SK-N-SH (cell line): Measurements from ENCODE around the gene SLBP. TPM values are rescaled to one million over a fixed set of nuclear protein-coding genes. Genes with fewer than 3 reads are reported as not detected.

Experiments
- CTCF ChIA-PET: fragments of 300-600, 350-600 bp; formaldehyde crosslinking; extraction: SDS; loops from one replicate; lab custom pipeline; 2021; lab: Yijun Ruan, JAX
- POLR2A ChIA-PET: fragments of 350-600 bp; sonication (Branson Sonifier 250); formaldehyde crosslinking; extraction: SDS; loops from one replicate; lab custom pipeline; 2020; ENCODE audit warnings: antibody characterized with exemption, inconsistent platforms; lab: Yijun Ruan, JAX
- DNase-seq: peaks from one replicate; pipeline ENCODE4 v3.0.0; 2012
- H2AFZ ChIP-seq: fragments of 200-600 bp; sonication (generic); 2 replicates; pipeline ENCODE4 v1.8.1; 2016; ENCODE audit warnings: antibody characterized with exemption, mild to moderate bottlenecking, low read depth
- H3F3A ChIP-seq: fragments of 200-600 bp; sonication (generic); replicated peaks from 2 replicates; pipeline ENCODE3; 2016; ENCODE audit warnings: antibody characterized with exemption, mild to moderate bottlenecking; ENCODE audit not compliant: insufficient read depth
- H3K27ac ChIP-seq, 2 experiments: fragments of 200-500 bp in 1 of 2; fragments of 200-600 bp in 1 of 2; sonication (Bioruptor generic) in 1 of 2; sonication (generic), shearing (Covaris generic) in 1 of 2; 2 replicates each; pipeline versions ENCODE4 v1.5.1 to v1.6.1; 2014 to 2016; ENCODE audit warnings: low read depth in 2 of 2, inconsistent platforms in 1 of 2, low read length in 1 of 2, mild to moderate bottlenecking in 1 of 2, mixed read lengths in 1 of 2
- H3K27me3 ChIP-seq: fragments of 200-600 bp; sonication (generic), shearing (Covaris generic); 2 replicates; pipeline ENCODE4 v1.6.1; 2016; ENCODE audit warnings: mixed run types; ENCODE audit not compliant: insufficient read depth
- H3K36me3 ChIP-seq, 2 experiments: fragments of 200-500 bp in 1 of 2; fragments of 200-600 bp in 1 of 2; sonication (Bioruptor generic) in 1 of 2; sonication (generic) in 1 of 2; replicated peaks in 1 of 2; 2 replicates each; pipeline versions ENCODE3 to v1.5.1; 2014 to 2016; ENCODE audit warnings: low read length in 1 of 2, mild to moderate bottlenecking in 1 of 2; ENCODE audit not compliant: insufficient read depth in 2 of 2, control insufficient read depth in 1 of 2
- H3K4me1 ChIP-seq, 2 experiments: fragments of 200-500 bp in 1 of 2; fragments of 200-600 bp in 1 of 2; sonication (Bioruptor generic) in 1 of 2; sonication (generic), shearing (Covaris generic) in 1 of 2; 2 replicates each; pipeline versions ENCODE4 v1.5.1 to v1.6.1; 2014 to 2016; ENCODE audit warnings: low read depth in 1 of 2, low read length in 1 of 2, mixed run types in 1 of 2; ENCODE audit not compliant: insufficient read depth in 2 of 2, control insufficient read depth in 1 of 2
- H3K4me2 ChIP-seq: fragments of 200-600 bp; sonication (generic), shearing (Covaris generic); 2 replicates; pipeline ENCODE4 v1.6.1; 2017; ENCODE audit warnings: mixed run types
- H3K4me3 ChIP-seq, 2 experiments: fragments of 200-500 bp in 1 of 2; fragments of 200-600 bp in 1 of 2; sonication (Bioruptor generic) in 1 of 2; sonication (generic), shearing (Covaris generic) in 1 of 2; 2 replicates each; pipeline versions ENCODE4 v1.5.1 to v1.8.1; 2014 to 2016; ENCODE audit warnings: low read depth in 2 of 2, inconsistent platforms in 1 of 2, low read length in 1 of 2, mild to moderate bottlenecking in 1 of 2, mixed read lengths in 1 of 2, moderate library complexity in 1 of 2
- H3K79me2 ChIP-seq: fragments of 200-600 bp; sonication (generic); 2 replicates; pipeline ENCODE4 v1.8.1; 2017; ENCODE audit warnings: mild to moderate bottlenecking; ENCODE audit not compliant: insufficient read depth
- H3K9ac ChIP-seq: fragments of 200-600 bp; sonication (generic); 2 replicates; pipeline ENCODE4 v1.6.1; 2017; ENCODE audit warnings: mixed run types
- H3K9me2 ChIP-seq: fragments of 200-600 bp; sonication (generic); 2 replicates; pipeline ENCODE4 v1.6.1; 2017; ENCODE audit warnings: mixed run types
- H3K9me3 ChIP-seq: fragments of 200-600 bp; sonication (generic); 2 replicates; pipeline ENCODE4 v1.6.1; 2017; ENCODE audit warnings: mixed run types, mild to moderate bottlenecking, moderate library complexity
- H4K20me1 ChIP-seq: fragments of 200-600 bp; sonication (generic); 2 replicates; pipeline ENCODE4 v1.6.1; 2017; ENCODE audit warnings: mild to moderate bottlenecking, mixed run types; ENCODE audit not compliant: insufficient read depth
- ELF1 ChIP-seq: IDR thresholded peaks from 2 replicates; pipeline ENCODE4 v1.4.0; 2012
- EP300 ChIP-seq, 2 experiments: IDR thresholded peaks; 2 replicates each; pipeline versions ENCODE4 v1.4.0 to v1.6.1; 2012; ENCODE audit warnings: borderline replicate concordance in 1 of 2, low read depth in 1 of 2, low read length in 1 of 2
- EZH2phosphoT487 ChIP-seq: fragments of 200-600 bp; sonication (generic); IDR thresholded peaks from 2 replicates; pipeline ENCODE4 v1.6.1; 2017; ENCODE audit warnings: low read depth, mixed run types, mild to moderate bottlenecking, antibody characterized with exemption, moderate library complexity, borderline replicate concordance
- GATA2 ChIP-seq: sonication (generic); formaldehyde crosslinking; IDR thresholded peaks from 2 replicates; pipeline ENCODE4 v1.5.0; 2020; ENCODE audit warnings: mild to moderate bottlenecking, missing genetic modification reagents
- MEF2A ChIP-seq: IDR thresholded peaks from 2 replicates; pipeline ENCODE4 v1.4.0; 2012; ENCODE audit warnings: low read depth, borderline replicate concordance
- NFIC ChIP-seq: IDR thresholded peaks from 2 replicates; pipeline ENCODE4 v1.4.0; 2012; ENCODE audit warnings: borderline replicate concordance
- PBX3 ChIP-seq: IDR thresholded peaks from 2 replicates; pipeline ENCODE4; 2012
- POLR2AphosphoS5 ChIP-seq: IDR thresholded peaks from 2 replicates; pipeline ENCODE4 v1.6.1; 2012; ENCODE audit warnings: low read depth, low read length
- RAD21 ChIP-seq: IDR thresholded peaks from 2 replicates; pipeline ENCODE4 v1.6.1; 2012; ENCODE audit warnings: mild to moderate bottlenecking, low read length
- REST ChIP-seq: IDR thresholded peaks from 2 replicates; pipeline ENCODE4 v1.6.1; 2012; ENCODE audit warnings: mild to moderate bottlenecking, low read depth, low read length, moderate library complexity
- SIN3A ChIP-seq: IDR thresholded peaks from 2 replicates; pipeline ENCODE4 v1.6.1; 2012; ENCODE audit warnings: low read depth, mild to moderate bottlenecking, low read length, moderate library complexity, borderline replicate concordance
- TAF1 ChIP-seq: IDR thresholded peaks from 2 replicates; pipeline ENCODE4 v1.6.1; 2012; ENCODE audit warnings: low read depth, mild to moderate bottlenecking, low read length, moderate library complexity, borderline replicate concordance
- USF1 ChIP-seq: IDR thresholded peaks from 2 replicates; pipeline ENCODE4 v1.4.0; 2012; ENCODE audit warnings: low read depth, borderline replicate concordance
- YY1 ChIP-seq: IDR thresholded peaks from 2 replicates; pipeline ENCODE4 v1.4.0; 2012; ENCODE audit warnings: low read depth, mild to moderate bottlenecking
- WGBS: methylation state at CpG from one replicate; pipeline ENCODE4 v1.1.6; 2017; ENCODE audit warnings: low lambda C conversion rate; 5-methylcytosine and 5-hydroxymethylcytosine counted together
- polyA plus RNA-seq, 3 experiments: library from polyadenylated mRNA; depleted of rRNA; stranded (reverse); fragments of >200 nt; gene quantifications; 2 replicates each; pipeline ENCODE4 v1.2.3, GENCODE V29; 2012
- TF ChIP-seq, protein P1 (sequence below): IDR thresholded peaks from 2 replicates; pipeline ENCODE4 v1.4.0; 2012; ENCODE audit warnings: low read depth, borderline replicate concordance
- TF ChIP-seq, protein P2 (sequence below): fragments of 150-350 bp; IDR thresholded peaks from 2 replicates; pipeline ENCODE4 v1.6.1; 2017; ENCODE audit warnings: antibody characterized with exemption, low read length, low read depth, borderline replicate concordance

SLBP gene
- polyA plus RNA-seq, 1 of the 3 experiments (the other 2 are of a cell fraction): 51.5 TPM

DNA sequence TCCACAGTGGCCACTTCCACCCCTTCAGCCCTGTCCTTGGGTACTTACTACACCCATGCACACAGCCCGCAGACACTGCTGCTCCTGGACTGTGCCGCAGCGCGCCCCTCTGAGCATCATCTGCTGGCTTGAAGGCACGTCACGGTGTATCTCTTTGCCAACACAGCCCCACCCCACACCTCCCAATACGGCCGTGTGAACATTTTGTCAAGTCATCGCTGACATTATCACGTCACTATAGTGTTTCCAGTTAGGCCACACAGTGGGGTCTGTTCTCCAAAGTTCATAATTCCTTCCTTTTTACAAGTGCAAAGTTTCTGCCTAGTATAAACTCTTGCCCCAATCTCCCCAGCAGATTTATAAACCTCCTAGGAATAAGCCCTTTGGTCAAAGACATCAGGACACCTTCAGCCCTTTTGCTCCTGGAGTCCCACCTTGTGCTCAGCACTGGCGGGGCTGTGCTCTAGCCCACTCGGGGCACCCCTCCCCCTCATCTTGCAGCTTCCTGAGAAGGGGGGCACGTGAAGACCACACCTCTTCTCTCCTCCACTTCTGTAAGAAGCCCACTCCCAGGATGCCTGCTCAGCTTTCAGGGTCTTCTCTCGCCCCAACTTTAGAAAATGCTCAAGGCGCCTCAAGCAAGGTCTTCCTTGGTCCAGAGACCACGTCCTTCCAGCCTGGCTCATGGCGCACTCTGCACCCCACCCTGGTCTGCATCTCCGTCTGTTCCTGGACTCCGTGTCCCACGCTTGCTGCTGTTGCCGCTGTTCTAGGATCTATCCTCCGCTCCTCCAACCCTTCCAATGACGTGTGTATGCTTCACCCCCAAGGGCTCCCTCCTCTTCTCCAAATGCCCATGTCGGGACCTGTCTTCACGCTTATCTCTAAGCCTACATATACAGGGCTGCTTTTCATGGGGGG lies 35.3 kb downstream of the SLBP start:
- 88% methylated on average over 24 of the region's 25 CpGs for WGBS
- CTCF ChIA-PET: interaction anchor here (0.6 to 1.2 kb wide), 2 partner anchors 35 to 53 kb away, joined by 3 to 4 read pairs; partner anchors contain the start of gene SLBP

GRCh38 chr4:1675802-1676137 lies 36.3 kb downstream of the SLBP start:
- WGBS: 76% methylated on average over 10 of the region's 10 CpGs
- CTCF ChIA-PET: interaction anchor here (1.2 kb wide), 1 partner anchor 54 kb away, joined by 3 read pairs; no protein-coding TSS in a partner anchor
- H3K79me2 ChIP-seq: no peaks in the 10 kb centered on the region
- TF ChIP-seq RAD21: no peak
- no peak for TF ChIP-seq YY1
- no peak for TF ChIP-seq TAF1
- TF ChIP-seq, protein P1, sequence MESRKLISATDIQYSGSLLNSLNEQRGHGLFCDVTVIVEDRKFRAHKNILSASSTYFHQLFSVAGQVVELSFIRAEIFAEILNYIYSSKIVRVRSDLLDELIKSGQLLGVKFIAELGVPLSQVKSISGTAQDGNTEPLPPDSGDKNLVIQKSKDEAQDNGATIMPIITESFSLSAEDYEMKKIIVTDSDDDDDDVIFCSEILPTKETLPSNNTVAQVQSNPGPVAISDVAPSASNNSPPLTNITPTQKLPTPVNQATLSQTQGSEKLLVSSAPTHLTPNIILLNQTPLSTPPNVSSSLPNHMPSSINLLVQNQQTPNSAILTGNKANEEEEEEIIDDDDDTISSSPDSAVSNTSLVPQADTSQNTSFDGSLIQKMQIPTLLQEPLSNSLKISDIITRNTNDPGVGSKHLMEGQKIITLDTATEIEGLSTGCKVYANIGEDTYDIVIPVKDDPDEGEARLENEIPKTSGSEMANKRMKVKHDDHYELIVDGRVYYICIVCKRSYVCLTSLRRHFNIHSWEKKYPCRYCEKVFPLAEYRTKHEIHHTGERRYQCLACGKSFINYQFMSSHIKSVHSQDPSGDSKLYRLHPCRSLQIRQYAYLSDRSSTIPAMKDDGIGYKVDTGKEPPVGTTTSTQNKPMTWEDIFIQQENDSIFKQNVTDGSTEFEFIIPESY: no peak
- TF ChIP-seq GATA2 (CRISPR knock-in tag): no peak
- TF ChIP-seq REST: no peak
- TF ChIP-seq, protein P2, sequence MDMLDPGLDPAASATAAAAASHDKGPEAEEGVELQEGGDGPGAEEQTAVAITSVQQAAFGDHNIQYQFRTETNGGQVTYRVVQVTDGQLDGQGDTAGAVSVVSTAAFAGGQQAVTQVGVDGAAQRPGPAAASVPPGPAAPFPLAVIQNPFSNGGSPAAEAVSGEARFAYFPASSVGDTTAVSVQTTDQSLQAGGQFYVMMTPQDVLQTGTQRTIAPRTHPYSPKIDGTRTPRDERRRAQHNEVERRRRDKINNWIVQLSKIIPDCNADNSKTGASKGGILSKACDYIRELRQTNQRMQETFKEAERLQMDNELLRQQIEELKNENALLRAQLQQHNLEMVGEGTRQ: no peak
- no peak for TF ChIP-seq ELF1
- no peak for TF ChIP-seq POLR2AphosphoS5
- no peak for TF ChIP-seq USF1
- no peak for TF ChIP-seq SIN3A
- TF ChIP-seq EP300 (IDR thresholded peaks at IDR 0.05; ENCODE audit: borderline replicate concordance in 1 of 2, low read depth in 1 of 2, low read length in 1 of 2): no peak
- no peak for TF ChIP-seq NFIC
- no peak for TF ChIP-seq EZH2phosphoT487

More for the DNA sequence above, 35.3 kb downstream of the SLBP start:
- Histone ChIP-seq H3K9ac (no peak overlapping the region), H3K9me2 (no peaks in the 10 kb centered on the region), H3K27me3 (no peaks in the 10 kb centered on the region), H3K4me1 (peaks cover 0 to 2% of the 10 kb centered on the region in 2 experiments; a peak in 1 of 4 replicates), H3K36me3 (no peaks in the 10 kb centered on the region), H3K9me3 (no peaks in the 10 kb centered on the region), H3F3A (no peaks in the 10 kb centered on the region), H3K4me3 (no peak overlapping the region), H2AFZ (no peak overlapping the region), H3K79me2 (peaks cover 10% of the 10 kb centered on the region), H4K20me1 (no peaks in the 10 kb centered on the region), H3K4me2 (no peak overlapping the region), H3K27ac (no peak overlapping the region)
- TF ChIP-seq PBX3 (no peak), MEF2A (no peak)
- DNase-seq: no peak
- POLR2A ChIA-PET: no interaction called here

More at GRCh38 chr4:1675802-1676137, 36.3 kb downstream of the SLBP start:
- Histone ChIP-seq H3K9ac (no peak overlapping the region), H3K27me3 (no peaks in the 10 kb centered on the region), H3K27ac (no peak overlapping the region), H3K4me3 (no peak overlapping the region), H3K4me1 (peaks cover 0 to 2% of the 10 kb centered on the region in 2 experiments; a peak in 1 of 4 replicates), H3K4me2 (no peak overlapping the region), H2AFZ (no peak overlapping the region), H4K20me1 (no peaks in the 10 kb centered on the region), H3K9me3 (no peaks in the 10 kb centered on the region), H3K36me3 (no peaks in the 10 kb centered on the region), H3K9me2 (no peaks in the 10 kb centered on the region), H3F3A (no peaks in the 10 kb centered on the region)
- POLR2A ChIA-PET: no interaction called here
- no peak for DNase-seq
